ENCODE results near the gene CAPN1. TPM values are rescaled to one million over a fixed set of nuclear protein-coding genes. Genes with fewer than 3 reads are reported as not detected.

CAPN1 gene
- total and polyA plus RNA-seq, 2 of the 4 experiments (the other 2 are of a cell fraction): 110 to 182 TPM

- Histone ChIP-seq H3K9me1 (ENCODE audit: insufficient read depth, low read length) (peaks cover 21% of the 10 kb centered on the region), H4K5ac (ENCODE audit: low read depth, low read length) (no peak overlapping the region), H3K4me1 (ENCODE audit: control insufficient read depth, insufficient read depth, low read length) (peaks cover 6% of the 10 kb centered on the region; the same call in 1 of the 2 replicates), H4K20me1 (ENCODE audit: insufficient read depth, low read length) (peaks cover 24% of the 10 kb centered on the region), H3K18ac (ENCODE audit: low read depth, low read length) (no peak overlapping the region), H2BK15ac (ENCODE audit: low read depth, low read length) (no peak overlapping the region), H2AFZ (replicated peaks; ENCODE audit: low read length, poor library complexity) (no peak overlapping the region), H3K36me3 (ENCODE audit: control insufficient read depth, insufficient read depth, low read length) (peaks cover 13% of the 10 kb centered on the region), H2AK9ac (replicated peaks; ENCODE audit: low read depth, low read length, poor library complexity) (no peak overlapping the region), H3K56ac (ENCODE audit: extremely low read depth, insufficient read depth, low read length) (no peak overlapping the region), H3K9ac (ENCODE audit: low read depth, low read length) (no peak overlapping the region), H3K27me3 (ENCODE audit: control insufficient read depth, insufficient read depth, low read length) (peaks cover 2% of the 10 kb centered on the region; the same call in 1 of the 2 replicates), H3K79me1 (ENCODE audit: low read depth in 1 of 2, low read length in 2 of 2) (peaks cover 12 to 34% of the 10 kb centered on the region in 2 experiments), H2BK20ac (ENCODE audit: low read depth, low read length) (no peak overlapping the region), H3K14ac (replicated peaks; ENCODE audit: low read depth, low read length) (no peak overlapping the region), H2BK120ac (ENCODE audit: low read depth, low read length) (no peak overlapping the region), H3K23ac (ENCODE audit: low read depth, low read length) (peak overlapping the region; percentile 24; the same call in 1 of the 2 replicates), H4K91ac (ENCODE audit: insufficient read depth, low read depth, low read length) (no peak overlapping the region), H3K4me2 (ENCODE audit: low read depth, low read length) (no peak overlapping the region), H2BK5ac (ENCODE audit: low read depth, low read length, poor library complexity, severe bottlenecking) (no peak overlapping the region), H3K4me3 (ENCODE audit: insufficient read depth, low read depth, low read length) (no peak overlapping the region), H2AK5ac (ENCODE audit: low read depth, low read length) (no peak overlapping the region), H3K9me3 (ENCODE audit: control insufficient read depth, insufficient read depth, low read length) (no peaks in the 10 kb centered on the region), H4K8ac (ENCODE audit: low read depth in 2 of 2, low read length in 2 of 2) (no peak overlapping the region), H3K27ac (ENCODE audit: insufficient read depth, low read length) (no peak overlapping the region), H3K4ac (ENCODE audit: low read depth, low read length) (no peak overlapping the region)
- dilution Hi-C loops (cut with HindIII; ENCODE audit: low sequenced_read_pairs, unreplicated experiment) (no loop called here), in situ Hi-C loops (cut with MboI; ENCODE audit: low sequenced_read_pairs) (no loop called here), intact Hi-C loops (cut with micrococcal nuclease) (no loop called here)
- ATAC-seq (ENCODE audit: low read depth) (no peak), DNase-seq (no peak)
- ChIA-PET CTCF (interaction anchor here (1.0 kb wide), 1 partner anchor 14 kb away, joined by 4 read pairs; the partner anchor contains the start of gene MRPL49), POLR2A (ENCODE audit: unreplicated experiment) (no interaction called here)
- BruUV-seq (replicated peaks): no TSS peak
- 90% methylated on average over 12 of the region's 15 CpGs; no CpG with 5 or more reads in 1 of the 2 experiments for whole genome bisulfite sequencing, 2 experiments (ENCODE audit: extremely low coverage in 2 of 2, insufficient read length in 1 of 2)
- TF ChIP-seq CTCF (conservative IDR thresholded peaks at IDR 0.05; ENCODE audit: low read depth, low read length) (no peak), POLR2A (IDR thresholded peaks at IDR 0.05; ENCODE audit: low read depth, low read length) (no peak), MXI1 (IDR thresholded peaks at IDR 0.05; ENCODE audit: borderline replicate concordance, low read depth, low read length) (no peak), MAZ (IDR thresholded peaks at IDR 0.05; ENCODE audit: borderline replicate concordance, low read depth, low read length) (no peak), NFE2L2 (IDR thresholded peaks at IDR 0.05; ENCODE audit: low read depth, low read length) (no peak), SMC3 (IDR thresholded peaks at IDR 0.05; ENCODE audit: low read depth, low read length) (no peak), ELK1 (IDR thresholded peaks at IDR 0.05; ENCODE audit: borderline replicate concordance, low read depth, low read length) (no peak), CEBPB (IDR thresholded peaks at IDR 0.05; ENCODE audit: low read depth, low read length) (no peak), USF2 (IDR thresholded peaks at IDR 0.05; ENCODE audit: low read depth, low read length) (no peak), BHLHE40 (IDR thresholded peaks at IDR 0.05; ENCODE audit: low read depth, low read length) (no peak), MAFK (IDR thresholded peaks at IDR 0.05; ENCODE audit: low read depth, low read length) (no peak), RAD21 (IDR thresholded peaks at IDR 0.05; ENCODE audit: low read length) (no peak), FOS (IDR thresholded peaks at IDR 0.05; ENCODE audit: low read depth, low read length) (no peak), RCOR1 (IDR thresholded peaks at IDR 0.05; ENCODE audit: insufficient replicate concordance, low read length) (no peak), CHD1 (IDR thresholded peaks at IDR 0.05; ENCODE audit: low read depth, low read length) (no peak), RFX5 (IDR thresholded peaks at IDR 0.05; ENCODE audit: low read depth, low read length) (no peak)
These were observed 45.1 kb upstream of the CAPN1 start for GRCh38 chr11:65136515-65137096.
